RPMI8226 (cell line): Measurements from ENCODE around the gene PDCD5.
"Not testable (repeated sequence)": the region's sequence is repeated elsewhere in the genome, so short reads cannot be mapped to it uniquely, and the experiment has no call there.

Source experiments
- DNase-seq: peaks from one replicate; pipeline ENCODE4 v3.0.0-alpha.2; 2015

The PDCD5 gene

GRCh38 chr19:32580353-32580900, 563 bp upstream of the PDCD5 start:
- no peak for DNase-seq

DNA sequence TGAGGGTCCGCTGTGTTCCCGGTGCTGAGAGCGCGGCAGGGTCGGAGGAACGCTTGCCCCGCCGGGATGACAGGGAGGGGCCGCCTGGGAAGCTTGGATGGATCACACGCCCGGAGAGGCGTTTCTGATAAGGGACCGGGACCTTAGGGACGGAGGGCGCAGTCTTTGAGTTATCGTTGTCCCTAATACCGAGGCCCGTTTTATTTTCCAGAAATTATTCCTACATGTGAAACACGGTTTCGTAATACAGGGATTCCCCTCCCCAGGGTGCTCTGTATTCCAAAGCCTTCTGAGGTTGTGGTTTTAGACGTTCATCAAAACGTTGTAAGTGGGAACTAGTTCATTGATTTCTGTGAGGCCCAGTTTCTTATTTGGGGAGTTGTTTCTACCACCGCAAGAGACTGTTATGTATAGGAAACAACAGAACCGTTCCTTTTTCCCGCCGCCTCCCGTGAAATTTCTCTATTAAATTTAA, 752 bp downstream of the PDCD5 start:
- DNase-seq = no peak

DNA sequence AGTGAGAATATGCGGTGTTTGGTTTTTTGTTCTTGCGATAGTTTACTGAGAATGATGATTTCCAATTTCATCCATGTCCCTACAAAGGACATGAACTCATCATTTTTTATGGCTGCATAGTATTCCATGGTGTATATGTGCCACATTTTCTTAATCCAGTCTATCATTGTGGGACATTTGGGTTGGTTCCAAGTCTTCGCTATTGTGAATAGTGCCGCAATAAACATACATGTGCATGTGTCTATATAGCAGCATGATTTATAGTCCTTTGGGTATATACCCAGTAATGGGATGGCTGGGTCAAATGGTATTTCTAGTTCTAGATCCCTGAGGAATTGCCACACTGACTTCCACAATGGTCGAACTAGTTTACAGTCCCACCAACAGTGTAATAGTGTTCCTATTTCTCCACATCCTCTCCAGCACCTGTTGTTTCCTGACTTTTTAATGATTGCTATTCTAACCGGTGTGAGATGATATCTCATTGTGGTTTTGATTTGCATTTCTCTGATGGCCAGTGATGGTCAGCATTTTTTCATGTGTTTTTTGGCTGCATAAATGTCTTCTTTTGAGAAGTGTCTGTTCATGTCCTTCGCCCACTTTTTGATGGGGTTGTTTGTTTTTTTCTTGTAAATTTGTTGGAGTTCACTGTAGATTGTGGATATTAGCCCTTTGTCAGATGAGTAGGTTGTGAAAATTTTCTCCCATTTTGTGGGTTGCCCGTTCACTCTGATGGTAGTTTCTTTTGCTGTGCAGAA, 6.9 kb downstream of the PDCD5 start:
- not testable (repeated sequence) for DNase-seq

- DNase-seq = no peak
These were observed 13.0 kb downstream of the PDCD5 start for GRCh38 chr19:32594021-32594420.

DNA sequence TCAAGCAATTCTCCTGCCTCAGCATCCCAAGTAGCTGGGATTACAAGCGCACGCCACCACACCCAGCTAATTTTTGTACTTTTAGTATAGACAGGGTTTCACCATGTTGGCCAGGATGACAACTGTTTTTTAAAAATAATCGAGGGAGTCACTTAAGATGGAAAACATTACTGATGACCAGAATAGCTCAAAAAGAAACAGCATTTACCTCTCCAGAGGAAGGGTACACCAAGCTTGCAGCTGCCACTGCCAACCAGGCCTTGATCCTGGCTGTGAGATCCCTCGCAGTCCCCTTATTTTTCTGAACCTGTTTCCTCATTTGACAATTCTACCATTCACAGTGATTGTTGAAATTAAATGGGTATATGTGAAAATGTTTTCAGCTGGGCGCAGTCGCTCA, 14.5 kb downstream of the PDCD5 start:
- DNase-seq = no peak

DNA sequence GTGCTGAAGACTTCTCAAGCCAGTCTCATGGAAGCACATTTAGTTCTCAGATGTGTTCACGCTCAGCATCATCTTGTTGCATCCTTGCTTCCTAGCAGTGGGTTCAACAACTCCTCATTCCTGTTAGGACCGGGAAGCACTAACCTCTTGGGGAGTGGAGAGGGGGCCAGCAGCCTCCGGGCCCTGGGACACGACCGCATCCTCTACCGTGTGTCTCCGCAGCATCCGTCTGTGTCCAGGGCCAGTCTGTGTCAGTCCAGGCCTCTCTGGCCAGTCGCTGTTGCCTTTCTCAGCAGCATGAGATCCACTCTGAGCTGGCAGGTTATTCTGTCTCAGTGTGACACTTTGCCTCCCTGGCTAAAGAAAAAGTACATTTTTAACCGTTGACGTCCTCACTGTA, 17.0 kb downstream of the PDCD5 start:
- DNase-seq = no peak

GRCh38 chr19:32599258-32599657, 18.3 kb downstream of the PDCD5 start:
- no peak for DNase-seq

DNA sequence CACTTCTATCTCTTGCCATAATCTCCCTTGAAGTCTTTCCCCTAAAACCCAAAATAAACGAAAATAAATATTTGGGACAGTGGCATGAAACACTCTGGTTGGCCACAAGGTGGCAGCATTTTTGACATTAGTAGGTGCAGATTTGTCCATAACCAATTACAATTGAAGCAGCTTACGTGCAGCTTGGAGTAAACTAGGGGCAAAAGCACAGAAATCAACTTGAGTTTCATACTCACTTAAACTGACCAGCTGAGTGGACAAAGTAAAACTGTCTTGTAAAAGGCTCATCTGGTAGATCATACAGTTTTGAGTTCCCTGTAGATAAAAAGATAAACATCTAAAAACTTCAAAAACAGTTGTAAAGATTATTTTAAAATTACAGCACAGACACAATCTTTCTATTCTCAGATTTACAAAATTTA, 18.8 kb downstream of the PDCD5 start:
- DNase-seq = peak; percentile 38

- DNase-seq = no peak
These were observed 23.0 kb downstream of the PDCD5 start for GRCh38 chr19:32603961-32604360.

DNA sequence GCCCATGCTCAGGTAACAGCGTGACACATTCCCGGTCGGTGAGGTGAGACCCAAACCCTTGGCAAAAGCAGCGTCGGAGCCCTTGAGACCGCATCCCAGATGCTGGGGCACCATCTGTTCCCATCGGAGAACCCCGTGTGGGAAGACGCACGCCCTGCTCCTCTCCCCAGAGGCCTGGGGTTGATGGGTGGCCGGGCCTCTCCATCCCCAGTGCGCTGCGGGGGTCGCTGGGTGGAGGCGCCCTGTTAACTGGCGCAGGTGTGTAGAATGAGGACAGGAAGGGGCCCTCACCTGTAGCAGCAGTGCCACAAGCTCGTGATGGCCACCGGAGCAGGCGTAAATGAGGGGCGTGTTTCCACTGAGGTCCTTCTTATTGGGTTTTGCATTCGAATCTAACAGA, 24.6 kb downstream of the PDCD5 start:
- DNase-seq = no peak

GRCh38 chr19:32606289-32606688, 25.3 kb downstream of the PDCD5 start:
- DNase-seq = no peak

GRCh38 chr19:32607479-32607878, 26.5 kb downstream of the PDCD5 start:
- DNase-seq = no peak

GRCh38 chr19:32611161-32611560, 30.2 kb downstream of the PDCD5 start:
- DNase-seq = no peak

DNA sequence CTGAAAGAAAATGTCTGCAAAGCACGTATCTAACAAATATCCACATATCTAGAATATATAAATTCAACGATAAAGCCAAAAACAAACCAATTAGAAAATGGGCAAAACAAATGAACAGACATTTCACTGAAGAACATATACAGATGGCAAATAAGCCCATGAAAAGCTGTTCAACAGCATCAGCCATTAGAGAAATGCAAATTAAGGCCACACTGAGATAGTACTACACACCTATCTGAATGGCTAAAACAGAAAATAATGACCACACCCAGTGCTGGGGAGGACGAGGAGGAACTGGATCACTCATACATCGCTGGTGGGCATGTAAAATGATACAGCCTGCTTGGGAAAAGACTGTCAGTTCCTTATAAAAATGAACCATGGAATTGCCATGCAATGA, 32.0 kb downstream of the PDCD5 start:
- DNase-seq = no peak

- no peak for DNase-seq
These were observed 33.9 kb downstream of the PDCD5 start for GRCh38 chr19:32614916-32615315.

GRCh38 chr19:32615569-32615968, 34.6 kb downstream of the PDCD5 start:
- DNase-seq = no peak

GRCh38 chr19:32619051-32619685, 38.2 kb downstream of the PDCD5 start:
- no peak for DNase-seq

GRCh38 chr19:32622002-32622401, 41.0 kb downstream of the PDCD5 start:
- no peak for DNase-seq

GRCh38 chr19:32624410-32624809, 43.4 kb downstream of the PDCD5 start:
- DNase-seq = no peak

DNA sequence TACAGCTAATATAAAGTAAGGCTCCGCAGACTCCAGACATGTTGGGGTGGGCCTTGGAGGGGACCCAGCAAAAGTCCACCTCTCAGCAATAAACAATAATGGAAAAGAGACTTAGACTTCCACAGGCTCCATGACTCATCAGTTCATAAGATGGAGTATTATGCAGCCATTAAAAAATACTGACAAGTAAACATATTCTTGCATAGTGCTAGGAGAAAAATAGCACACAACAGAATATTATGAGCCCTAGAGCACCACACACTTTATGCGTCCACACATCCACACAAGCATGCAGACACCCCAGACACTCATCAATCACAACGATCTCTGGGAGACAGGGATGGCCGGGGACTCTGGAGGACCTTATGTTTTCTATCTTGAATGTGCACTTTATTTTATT, 46.0 kb downstream of the PDCD5 start:
- DNase-seq = no peak

DNA sequence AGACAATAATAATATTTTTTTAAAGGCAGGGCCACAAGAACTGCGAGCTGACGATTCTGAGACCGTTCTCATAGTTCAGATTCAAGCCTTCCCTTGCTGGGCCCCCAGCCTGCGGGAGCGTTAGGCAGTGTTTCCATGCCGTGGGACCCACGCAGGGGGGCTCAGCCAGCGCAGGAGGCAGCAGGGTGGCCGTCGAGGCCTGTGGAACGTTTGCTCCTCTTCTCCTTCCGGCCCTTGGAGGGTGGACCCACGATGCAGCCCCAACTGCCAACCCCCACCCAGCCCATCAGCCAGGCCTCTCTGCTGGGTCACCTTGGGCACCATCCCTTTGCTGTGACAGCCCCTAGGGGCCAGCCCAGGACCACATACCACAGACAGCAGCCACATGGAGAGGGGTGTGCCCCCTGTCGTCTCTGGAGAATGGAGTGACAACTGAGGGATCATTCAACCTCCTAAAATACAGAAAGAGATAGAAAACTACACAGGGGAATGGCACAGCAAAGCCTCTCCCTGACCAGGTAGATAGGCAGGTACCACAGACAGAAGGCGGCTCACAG, 46.8 kb downstream of the PDCD5 start:
- DNase-seq = no peak

DNA sequence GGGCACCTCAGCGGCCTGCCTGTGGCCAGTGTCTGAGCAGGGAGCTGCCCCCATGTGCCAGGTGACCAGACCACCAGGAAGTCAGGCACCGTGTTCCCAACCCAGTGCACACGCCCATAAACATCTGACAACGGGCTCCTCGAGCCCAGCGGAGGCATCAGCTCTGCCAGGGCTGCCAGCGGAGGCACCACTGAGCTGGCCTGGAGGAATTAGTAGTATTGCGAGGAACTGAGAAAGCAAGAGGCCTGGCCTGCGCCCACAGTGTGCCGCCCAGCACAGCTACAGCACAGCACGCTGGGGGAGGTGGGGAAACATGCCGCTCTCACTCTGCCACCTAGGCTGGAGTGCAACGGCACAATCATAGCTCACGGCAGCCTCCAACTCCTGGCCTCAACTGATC, 49.3 kb downstream of the PDCD5 start:
- no peak for DNase-seq

GRCh38 chr19:32631381-32631780, 50.4 kb downstream of the PDCD5 start:
- no peak for DNase-seq
